Tibial nerve (tissue), 3 donors: ENCODE measurements around the gene IL17A.

Experiments used
- POLR2A ChIP-seq, 2 donors: fragments of 450-650 bp; IDR thresholded peaks; one replicate each; pipeline ENCODE4 v1.6.1; 2017; ENCODE audit warnings: antibody characterized with exemption in 2 of 2, mild to moderate bottlenecking in 2 of 2, moderate library complexity in 2 of 2
- TF ChIP-seq, protein P1 (sequence below), 5 experiments: fragments of 200-600 bp in 3 of 5; fragments of 450-650 bp in 2 of 5; sonication (generic) in 3 of 5; IDR thresholded peaks; one replicate each; pipeline ENCODE4 v1.5.1; 2016 to 2019; ENCODE audit warnings: antibody characterized with exemption in 5 of 5, mild to moderate bottlenecking in 3 of 5, moderate library complexity in 2 of 5

DNA sequence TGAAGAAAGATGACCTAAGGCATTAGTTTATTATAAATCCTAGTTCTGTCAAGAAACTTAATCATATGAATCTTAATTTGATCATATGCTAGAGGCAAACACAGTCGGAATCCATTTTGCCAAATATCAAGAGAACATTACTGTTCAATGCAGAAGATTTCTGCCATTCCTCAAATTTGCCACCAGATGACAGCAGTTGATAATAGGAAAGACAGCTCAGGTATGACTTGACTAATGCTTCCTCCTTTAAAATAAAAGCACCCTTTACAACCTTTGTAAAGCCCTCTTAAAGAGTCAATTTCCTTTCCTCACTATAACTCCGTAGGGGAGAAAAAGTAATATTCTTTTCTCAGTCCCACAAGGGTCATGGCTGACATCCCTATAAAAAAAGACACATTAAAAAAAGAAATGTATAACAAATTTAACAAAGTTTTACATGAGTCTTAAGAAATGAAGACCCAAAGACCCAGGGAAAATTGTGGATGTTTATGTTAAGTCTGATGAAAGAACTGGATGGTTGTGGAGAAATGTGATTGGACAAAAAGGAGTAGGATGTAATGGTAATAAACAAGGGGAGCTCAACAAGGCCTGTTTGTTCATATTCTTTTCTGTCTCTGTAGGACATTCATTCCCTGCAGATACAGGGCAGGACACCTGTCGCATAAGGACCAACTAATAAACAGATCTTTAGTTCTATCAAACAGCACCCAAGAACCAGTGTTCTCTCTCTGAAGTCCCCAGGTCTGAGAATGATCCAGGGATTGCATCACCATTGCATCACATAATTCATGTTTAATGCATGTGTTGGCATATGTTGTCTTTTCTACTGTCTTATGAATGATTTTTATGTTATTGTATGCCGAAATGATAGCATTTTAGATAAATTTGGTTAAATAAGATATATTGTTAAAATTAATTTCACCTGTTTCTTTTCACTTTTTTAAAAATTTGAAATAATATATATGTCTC is 23.0 kb upstream of the IL17A start:
- TF ChIP-seq, protein P1, sequence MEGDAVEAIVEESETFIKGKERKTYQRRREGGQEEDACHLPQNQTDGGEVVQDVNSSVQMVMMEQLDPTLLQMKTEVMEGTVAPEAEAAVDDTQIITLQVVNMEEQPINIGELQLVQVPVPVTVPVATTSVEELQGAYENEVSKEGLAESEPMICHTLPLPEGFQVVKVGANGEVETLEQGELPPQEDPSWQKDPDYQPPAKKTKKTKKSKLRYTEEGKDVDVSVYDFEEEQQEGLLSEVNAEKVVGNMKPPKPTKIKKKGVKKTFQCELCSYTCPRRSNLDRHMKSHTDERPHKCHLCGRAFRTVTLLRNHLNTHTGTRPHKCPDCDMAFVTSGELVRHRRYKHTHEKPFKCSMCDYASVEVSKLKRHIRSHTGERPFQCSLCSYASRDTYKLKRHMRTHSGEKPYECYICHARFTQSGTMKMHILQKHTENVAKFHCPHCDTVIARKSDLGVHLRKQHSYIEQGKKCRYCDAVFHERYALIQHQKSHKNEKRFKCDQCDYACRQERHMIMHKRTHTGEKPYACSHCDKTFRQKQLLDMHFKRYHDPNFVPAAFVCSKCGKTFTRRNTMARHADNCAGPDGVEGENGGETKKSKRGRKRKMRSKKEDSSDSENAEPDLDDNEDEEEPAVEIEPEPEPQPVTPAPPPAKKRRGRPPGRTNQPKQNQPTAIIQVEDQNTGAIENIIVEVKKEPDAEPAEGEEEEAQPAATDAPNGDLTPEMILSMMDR (IDR thresholded peaks at IDR 0.05): peak in 4 of 5 experiments; percentile 31 to 54 (median 42)
- no peak for TF ChIP-seq POLR2A (IDR thresholded peaks at IDR 0.05)
